Measurements from ENCODE around the gene LAP3. TPM values are rescaled to one million over a fixed set of nuclear protein-coding genes. Genes with fewer than 3 reads are reported as not detected.
"Not testable (repeated sequence)": the region's sequence is repeated elsewhere in the genome, so short reads cannot be mapped to it uniquely, and the experiment has no call there.

LAP3 gene
- total RNA-seq, 1 experiment from 2014 or later, result 65.1 TPM

GRCh38 chr4:17567271-17567670, 9.7 kb upstream of the LAP3 start:
- Histone ChIP-seq H3K4me3 (ENCODE audit: low read length) (no peak overlapping the region), H3K9ac (ENCODE audit: low read length) (no peak overlapping the region), H4K20me1 (ENCODE audit: low read length) (no peaks in the 10 kb centered on the region), H3K27ac (ENCODE audit: low read length) (no peak overlapping the region), H3K36me3 (ENCODE audit: low read depth, low read length) (no peaks in the 10 kb centered on the region), H3K27me3 (ENCODE audit: low read length) (no peaks in the 10 kb centered on the region), H3F3A (ENCODE audit: low read length, unreplicated experiment) (no peaks in the 10 kb centered on the region), H3K4me1 (ENCODE audit: insufficient read depth, low read length) (no peaks in the 10 kb centered on the region), H3K4me2 (ENCODE audit: low read length) (no peak overlapping the region), H3K9me2 (replicated peaks; ENCODE audit: low read length) (no peaks in the 10 kb centered on the region), H3K79me2 (ENCODE audit: low read length) (no peaks in the 10 kb centered on the region), H3K9me3 (ENCODE audit: low read length) (no peaks in the 10 kb centered on the region), H2AFZ (ENCODE audit: low read length) (no peak overlapping the region)
- ChIA-PET CTCF (no interaction called here), POLR2A (ENCODE audit: unreplicated experiment) (no interaction called here)
- intact Hi-C loops (cut with micrococcal nuclease), result no loop called here
- DNase-seq (no peak), ATAC-seq (no peak)
- no TSS peak for BruUV-seq (replicated peaks)
- TF ChIP-seq EZH2 (IDR thresholded peaks at IDR 0.05; ENCODE audit: low read length, unreplicated experiment) (no peak), EZH2phosphoT487 (IDR thresholded peaks at IDR 0.05; ENCODE audit: borderline replicate concordance, low read length) (no peak), CTCF (conservative IDR thresholded peaks at IDR 0.05; ENCODE audit: low read depth, low read length) (no peak)

GRCh38 chr4:17574206-17574605, 2.8 kb upstream of the LAP3 start:
- no peak overlapping the region for H2AFZ ChIP-seq (ENCODE audit: low read length)
- no peak overlapping the region for H3K9ac ChIP-seq (ENCODE audit: low read length)
- ChIA-PET POLR2A (ENCODE audit: unreplicated experiment) (no interaction called here), CTCF (no interaction called here)
- H3K79me2 ChIP-seq (ENCODE audit: low read length), result peaks cover 18% of the 10 kb centered on the region
- ATAC-seq (no peak), DNase-seq (no peak)
- peaks cover 10% of the 10 kb centered on the region for H3K4me1 ChIP-seq (ENCODE audit: insufficient read depth, low read length)
- intact Hi-C loops (cut with micrococcal nuclease), result no loop called here
- no peak overlapping the region for H3K27ac ChIP-seq (ENCODE audit: low read length)
- no TSS peak for BruUV-seq (replicated peaks)
- H3K9me3 ChIP-seq (ENCODE audit: low read length), result no peaks in the 10 kb centered on the region
- H3K4me2 ChIP-seq (ENCODE audit: low read length), result no peak overlapping the region
- H3K36me3 ChIP-seq (ENCODE audit: low read depth, low read length), result no peaks in the 10 kb centered on the region
- H3K27me3 ChIP-seq (ENCODE audit: low read length), result no peaks in the 10 kb centered on the region
- H4K20me1 ChIP-seq (ENCODE audit: low read length), result no peaks in the 10 kb centered on the region
- TF ChIP-seq EZH2phosphoT487 (IDR thresholded peaks at IDR 0.05; ENCODE audit: borderline replicate concordance, low read length) (no peak), CTCF (conservative IDR thresholded peaks at IDR 0.05; ENCODE audit: low read depth, low read length) (no peak), EZH2 (IDR thresholded peaks at IDR 0.05; ENCODE audit: low read length, unreplicated experiment) (no peak)
- no peaks in the 10 kb centered on the region for H3F3A ChIP-seq (ENCODE audit: low read length, unreplicated experiment)
- H3K9me2 ChIP-seq (replicated peaks; ENCODE audit: low read length), result no peaks in the 10 kb centered on the region
- no peak overlapping the region for H3K4me3 ChIP-seq (ENCODE audit: low read length)

GRCh38 chr4:17575177-17575576, 1.8 kb upstream of the LAP3 start:
- not testable (repeated sequence) for BruUV-seq (replicated peaks)

More at GRCh38 chr4:17575177-17575576, 1.8 kb upstream of the LAP3 start:
- H3K27me3 ChIP-seq (ENCODE audit: low read length); H4K20me1 ChIP-seq (ENCODE audit: low read length); H3K9me3 ChIP-seq (ENCODE audit: low read length); H3K9ac ChIP-seq (ENCODE audit: low read length); ATAC-seq; H3K36me3 ChIP-seq (ENCODE audit: low read depth, low read length); POLR2A ChIA-PET (ENCODE audit: unreplicated experiment); H3F3A ChIP-seq (ENCODE audit: low read length, unreplicated experiment); H3K9me2 ChIP-seq (replicated peaks; ENCODE audit: low read length); H3K27ac ChIP-seq (ENCODE audit: low read length); H3K4me2 ChIP-seq (ENCODE audit: low read length); DNase-seq; H2AFZ ChIP-seq (ENCODE audit: low read length); CTCF ChIA-PET; H3K4me3 ChIP-seq (ENCODE audit: low read length); intact Hi-C loops (cut with micrococcal nuclease): not testable (repeated sequence)
- peaks cover 10% of the 10 kb centered on the region for H3K4me1 ChIP-seq (ENCODE audit: insufficient read depth, low read length)
- peaks cover 23% of the 10 kb centered on the region for H3K79me2 ChIP-seq (ENCODE audit: low read length)
